COLO829 (cell line): Measurements from ENCODE around the gene FBXO40.

Experiments used
- DNase-seq: peaks from one replicate; pipeline ENCODE4 v3.0.0; 2012; ENCODE audit warnings: low spot score

The FBXO40 gene

GRCh38 chr3:121621491-121621890 lies 28.3 kb downstream of the FBXO40 start:
- no peak for DNase-seq

DNA sequence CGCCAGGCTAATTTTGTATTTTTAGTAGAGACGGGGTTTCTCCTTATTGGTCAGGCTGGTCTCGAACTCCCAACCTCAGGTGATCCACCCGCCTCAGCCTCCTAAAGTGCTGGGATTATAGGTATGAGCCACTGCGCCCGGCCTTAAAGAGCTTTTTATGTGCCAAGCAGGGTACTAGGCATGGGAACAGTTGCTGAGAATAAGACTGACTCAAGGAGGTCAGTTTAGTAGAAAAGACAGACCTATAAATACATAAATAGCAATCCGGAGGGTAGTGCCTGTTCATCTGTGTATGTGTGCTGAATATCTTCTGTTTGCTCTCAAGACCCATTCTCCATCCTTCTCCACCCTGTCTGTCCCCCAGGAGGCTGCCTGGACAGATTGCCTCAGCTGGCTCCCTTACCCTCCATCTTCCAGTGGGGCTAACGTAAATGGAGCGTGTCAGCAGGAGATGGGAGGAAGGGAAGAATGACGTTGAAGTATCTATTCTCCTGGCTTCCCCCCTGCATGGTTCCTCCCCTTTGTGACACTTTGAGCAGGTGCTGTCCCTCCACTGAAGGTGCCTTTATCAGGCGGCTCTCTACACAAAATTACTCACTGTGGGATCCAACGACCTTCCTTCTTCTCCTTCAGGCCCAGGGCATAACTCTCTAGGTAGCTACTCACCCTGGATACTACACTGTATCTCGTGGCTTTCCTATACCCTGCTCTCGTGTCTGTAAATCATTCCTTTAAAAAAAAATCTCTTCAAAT lies 31.1 kb downstream of the FBXO40 start:
- no peak for DNase-seq

DNA sequence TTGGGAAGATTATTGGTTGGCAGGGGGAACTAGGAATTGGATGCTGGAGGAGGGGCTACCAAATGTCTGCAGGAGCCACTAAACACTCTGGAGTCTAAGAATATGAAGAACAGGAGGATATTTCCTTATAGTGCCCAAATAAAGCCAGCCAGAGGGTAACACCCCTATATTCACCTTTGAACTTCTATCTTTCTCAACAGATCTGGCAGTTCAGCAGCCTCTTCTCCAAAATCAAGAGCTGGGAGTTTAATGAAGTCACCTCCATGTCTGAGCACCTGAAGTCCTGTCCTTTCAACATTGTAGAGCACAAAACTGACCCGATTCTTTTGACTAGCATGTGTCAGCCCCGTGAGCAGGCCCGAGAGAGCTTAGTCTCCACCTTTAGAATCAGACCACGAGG lies 33.3 kb downstream of the FBXO40 start:
- no peak for DNase-seq

DNA sequence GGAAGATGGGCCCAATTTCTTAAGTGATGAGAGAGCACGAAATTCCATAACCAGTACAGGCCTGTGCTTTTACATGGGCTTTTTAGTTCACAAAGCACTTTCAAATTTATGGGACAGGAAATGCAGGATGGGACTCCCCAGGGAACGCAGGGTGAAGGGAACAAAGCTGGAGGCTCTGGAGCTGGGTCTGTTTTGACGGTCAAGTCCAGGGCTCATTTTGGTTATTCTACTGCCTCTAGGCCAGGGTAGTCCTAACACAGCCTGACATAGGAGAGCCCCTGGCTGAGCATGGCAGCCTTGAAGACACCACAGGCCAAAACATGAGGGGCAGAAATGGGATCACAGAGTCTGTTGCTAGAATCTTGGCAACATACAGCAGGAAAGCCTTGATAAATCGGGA lies 34.0 kb downstream of the FBXO40 start:
- no peak for DNase-seq

GRCh38 chr3:121627622-121628021 lies 34.4 kb downstream of the FBXO40 start:
- DNase-seq, result no peak

DNA sequence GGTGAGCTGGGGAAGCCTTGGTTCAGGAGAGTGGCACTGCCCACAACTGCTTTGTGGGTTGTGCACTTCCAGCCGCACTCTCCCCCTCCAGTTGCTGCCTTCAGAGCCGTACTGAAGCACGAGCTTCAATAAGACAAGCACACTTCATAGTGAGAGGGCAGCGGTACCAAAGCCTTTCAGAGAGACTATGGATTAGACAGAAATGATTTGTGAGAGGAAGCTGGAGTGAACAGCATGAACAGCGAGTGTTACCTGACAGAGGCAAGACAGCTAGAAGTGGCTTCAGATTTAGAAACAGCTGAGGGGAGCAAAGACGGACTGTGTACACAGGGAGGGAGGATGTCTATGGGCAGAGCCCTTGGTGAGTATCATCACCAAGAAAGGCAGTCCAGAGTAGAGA lies 36.4 kb downstream of the FBXO40 start:
- DNase-seq, result no peak

- DNase-seq, result no peak
These were observed 37.2 kb downstream of the FBXO40 start for GRCh38 chr3:121630355-121630754.

DNA sequence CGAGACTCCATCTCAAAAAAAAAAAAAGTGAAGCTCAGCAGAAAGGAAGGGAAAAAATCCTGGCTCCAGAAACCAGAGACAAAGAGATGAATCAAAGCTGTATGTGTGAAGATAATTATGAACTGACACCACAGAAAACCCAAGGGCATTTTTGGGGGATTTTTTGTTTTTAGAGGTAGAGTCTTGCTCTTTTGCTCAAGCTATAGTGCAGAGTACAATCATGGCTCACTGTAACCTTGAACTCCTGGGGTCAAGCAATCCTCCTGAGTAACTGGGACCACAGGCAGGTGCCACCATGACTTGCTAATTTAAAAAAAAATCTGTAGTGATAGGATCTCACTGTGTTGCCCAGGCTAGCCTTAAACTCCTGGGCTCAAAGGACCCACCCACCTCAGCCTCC lies 44.7 kb downstream of the FBXO40 start:
- no peak for DNase-seq

GRCh38 chr3:121641127-121641526 lies 47.9 kb downstream of the FBXO40 start:
- no peak for DNase-seq

DNA sequence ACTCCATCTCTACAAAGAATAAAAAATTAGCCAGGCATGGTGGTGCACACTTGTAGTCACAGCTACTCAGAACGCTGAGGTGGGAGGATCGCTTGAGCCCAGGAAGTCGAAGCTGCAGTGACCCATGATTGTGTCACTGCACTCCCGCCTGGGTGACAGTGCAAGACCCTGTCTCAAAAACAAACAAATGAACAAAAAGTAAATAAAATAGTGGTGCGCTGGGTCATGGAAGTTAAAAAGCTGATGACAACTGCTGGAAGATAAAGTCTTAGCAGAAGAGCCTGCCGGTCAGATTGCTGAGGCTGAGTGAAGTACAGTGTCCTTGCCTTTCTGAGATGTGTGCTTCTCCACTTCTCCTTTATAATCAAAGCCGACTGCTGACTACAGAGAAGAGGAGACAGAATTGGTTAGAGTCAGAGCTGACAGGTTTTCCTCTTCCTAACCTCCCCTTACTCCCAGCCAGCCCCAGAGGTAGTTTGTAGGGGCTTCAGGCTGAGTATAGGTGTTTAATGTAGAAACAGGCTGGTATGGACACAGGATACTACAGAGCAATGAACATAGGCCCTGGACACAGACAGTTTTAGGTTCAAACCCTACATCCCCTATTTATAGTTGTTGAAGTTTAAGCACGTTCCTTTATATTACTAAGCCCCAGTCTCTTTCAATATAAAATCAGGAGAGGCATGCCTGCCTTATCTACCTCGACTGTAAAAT lies 49.6 kb downstream of the FBXO40 start:
- no peak for DNase-seq

- no peak for DNase-seq
These were observed 51.9 kb downstream of the FBXO40 start for GRCh38 chr3:121645054-121645453.

DNA sequence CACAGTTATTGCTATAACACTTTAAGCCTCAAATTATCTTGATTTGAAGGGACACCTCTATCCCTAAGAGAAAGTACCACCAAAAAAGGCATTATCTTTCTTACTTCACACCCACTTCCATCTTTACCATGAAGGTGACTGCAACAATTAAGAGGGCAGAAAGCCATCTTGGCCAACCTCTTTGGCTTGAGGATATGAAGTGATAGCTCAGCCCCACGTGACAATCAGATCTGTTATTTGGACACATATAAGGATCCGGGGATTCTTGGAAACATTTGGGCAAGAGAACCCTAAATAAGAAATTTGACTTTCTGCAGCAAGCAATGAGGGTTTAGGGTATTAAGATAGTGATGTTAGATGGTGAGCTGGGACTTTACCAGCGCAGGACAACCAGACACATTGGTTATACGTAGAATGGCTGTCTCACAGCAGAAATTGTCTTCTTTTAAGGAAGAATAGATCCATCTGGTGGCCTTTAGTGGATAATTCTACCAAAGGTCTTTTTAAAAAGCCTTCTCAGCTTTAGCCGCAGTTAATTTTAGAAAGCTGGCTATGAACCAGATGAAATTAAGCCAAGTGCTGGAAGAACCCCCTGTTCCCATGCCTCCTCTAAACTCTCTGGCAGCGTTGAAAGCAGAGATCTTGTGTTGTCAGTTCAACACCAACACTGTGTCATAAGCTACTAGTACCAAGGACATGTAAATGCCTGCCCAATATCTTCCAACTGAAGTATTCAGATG lies 55.2 kb downstream of the FBXO40 start:
- no peak for DNase-seq

DNA sequence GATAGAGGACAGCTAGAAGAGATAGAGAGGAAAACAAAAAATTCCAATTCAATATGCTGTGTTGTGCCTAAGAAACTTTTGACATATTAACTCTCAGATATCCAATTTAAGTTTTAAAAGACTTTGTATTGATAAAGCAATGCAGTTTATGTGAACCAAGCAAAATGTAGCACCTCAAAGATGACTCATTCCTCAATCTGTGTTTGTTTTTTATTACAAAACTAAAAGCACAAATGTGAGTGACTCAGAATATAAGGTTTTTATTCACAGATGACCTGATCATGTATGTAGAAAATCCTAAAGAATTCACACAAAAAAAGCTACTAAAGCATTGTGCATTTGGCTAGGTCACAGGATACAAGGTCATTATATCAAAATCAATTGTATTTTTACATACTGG lies 56.5 kb downstream of the FBXO40 start:
- no peak for DNase-seq

DNA sequence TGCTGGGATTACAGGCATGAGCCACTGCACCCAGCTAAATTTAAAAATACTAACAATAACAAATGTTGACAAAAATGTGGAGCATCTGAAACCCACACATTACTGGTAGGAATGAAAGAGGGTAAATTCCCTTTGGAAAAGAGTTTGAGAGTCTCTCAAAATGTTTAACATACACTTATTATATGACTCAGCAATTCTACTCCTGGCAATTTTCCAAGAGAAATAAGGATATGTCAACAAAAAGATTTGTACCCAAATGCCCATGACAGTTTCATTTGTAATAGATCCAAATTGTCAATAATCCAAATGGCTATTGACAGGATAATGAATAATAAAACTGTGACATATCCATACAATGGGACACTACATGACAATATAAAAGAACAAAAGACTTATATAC lies 58.5 kb downstream of the FBXO40 start:
- DNase-seq, result no peak

- no peak for DNase-seq
These were observed 61.6 kb downstream of the FBXO40 start for GRCh38 chr3:121654493-121655385.

GRCh38 chr3:121658716-121659435 lies 65.7 kb downstream of the FBXO40 start:
- DNase-seq, result no peak

DNA sequence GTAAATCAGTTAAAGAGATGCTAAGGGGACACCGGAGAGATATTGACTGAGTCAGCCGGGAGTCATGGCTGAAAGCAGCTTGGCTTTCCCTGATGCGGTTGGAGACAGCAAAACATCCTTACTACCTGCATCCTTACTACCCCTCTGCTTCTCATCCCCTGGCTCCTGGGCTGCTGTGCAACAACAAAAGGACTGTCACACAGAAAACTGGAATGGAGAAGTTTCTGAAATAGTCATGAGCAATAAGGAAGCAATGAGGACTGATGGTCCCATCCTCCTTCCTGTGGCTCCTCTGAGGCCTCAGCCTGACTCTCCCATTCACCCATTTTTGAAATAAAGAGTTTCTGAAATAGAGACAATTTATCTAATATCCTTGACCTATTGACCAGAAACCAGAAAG lies 66.4 kb downstream of the FBXO40 start:
- DNase-seq, result no peak

GRCh38 chr3:121660356-121661171 lies 67.4 kb downstream of the FBXO40 start, which contains the start of gene HCLS1:
Gene HCLS1 (minus strand): TSS chr3:121660903. CDS start chr3:121658347, 2,556 bp downstream.
- no peak for DNase-seq

- no peak for DNase-seq
These were observed 68.2 kb downstream of the FBXO40 start for GRCh38 chr3:121661376-121661775.

DNA sequence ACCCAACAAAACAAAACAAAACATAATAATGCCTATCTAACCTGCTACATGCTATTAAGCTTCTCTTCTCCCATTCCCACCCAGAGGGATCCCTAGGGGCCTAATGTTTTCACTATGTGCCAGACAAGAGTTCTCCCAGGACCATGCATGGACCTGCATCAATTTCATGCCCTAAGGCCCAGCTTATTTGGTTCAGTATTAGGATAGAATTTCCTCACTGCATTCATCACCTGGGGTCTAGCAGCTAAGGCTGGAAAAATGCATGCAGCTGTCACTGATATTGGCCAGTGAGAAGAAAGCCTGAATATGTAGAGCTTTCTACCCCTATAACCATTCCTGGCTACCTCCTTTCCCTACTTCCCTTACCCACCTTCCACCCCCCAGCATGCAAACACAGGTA lies 69.6 kb downstream of the FBXO40 start:
- no peak for DNase-seq
